ENCODE measurements around the gene CNN1. TPM values are rescaled to one million over a fixed set of nuclear protein-coding genes. Genes with fewer than 3 reads are reported as not detected.

CNN1 gene
- total and polyA plus RNA-seq, 2 of the 13 experiments (the other 11 are each of a cell fraction or from before 2014, with no cell fraction given): 0.70 to 1.1 TPM

DNA sequence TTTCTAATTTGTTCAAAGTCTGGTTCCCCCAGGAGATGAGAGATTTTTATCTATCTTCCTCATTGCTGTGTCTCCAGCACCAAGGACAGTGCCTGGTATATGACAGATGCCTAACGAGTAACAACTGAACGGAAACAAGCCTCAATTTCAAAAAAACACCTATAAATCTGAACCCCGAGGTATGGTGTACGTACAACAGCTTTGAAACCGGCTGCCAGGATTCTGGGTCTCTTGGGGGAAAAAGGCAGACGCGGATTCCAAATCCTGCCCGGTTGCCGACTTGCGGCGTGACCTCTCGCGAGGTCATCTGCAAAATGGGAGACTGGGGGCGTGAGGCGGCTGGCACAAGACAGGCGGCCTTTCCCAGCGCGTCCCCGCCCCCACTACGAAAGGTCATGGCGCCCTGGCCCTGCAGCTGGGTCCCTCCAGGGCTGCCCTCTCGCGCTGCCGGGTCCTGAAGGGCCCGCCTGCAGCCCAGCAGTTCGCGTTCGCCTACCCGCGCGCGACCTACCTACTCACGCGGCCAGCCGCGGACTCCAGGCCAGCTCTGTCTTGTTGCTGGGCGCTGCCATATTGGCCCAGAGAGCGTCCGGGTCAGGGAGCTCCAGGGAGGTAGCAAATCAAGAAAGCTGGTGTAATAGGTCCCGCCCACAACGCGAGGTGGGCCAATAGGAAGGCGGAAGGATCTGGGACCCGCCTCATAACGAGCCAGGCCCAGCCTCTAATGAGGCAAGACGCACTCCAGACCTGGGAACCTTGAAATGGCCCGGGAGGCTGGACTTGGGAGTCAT, 9.9 kb upstream of the CNN1 start, which contains the start of gene ECSIT (continued):
- TF ChIP-seq, protein P1, sequence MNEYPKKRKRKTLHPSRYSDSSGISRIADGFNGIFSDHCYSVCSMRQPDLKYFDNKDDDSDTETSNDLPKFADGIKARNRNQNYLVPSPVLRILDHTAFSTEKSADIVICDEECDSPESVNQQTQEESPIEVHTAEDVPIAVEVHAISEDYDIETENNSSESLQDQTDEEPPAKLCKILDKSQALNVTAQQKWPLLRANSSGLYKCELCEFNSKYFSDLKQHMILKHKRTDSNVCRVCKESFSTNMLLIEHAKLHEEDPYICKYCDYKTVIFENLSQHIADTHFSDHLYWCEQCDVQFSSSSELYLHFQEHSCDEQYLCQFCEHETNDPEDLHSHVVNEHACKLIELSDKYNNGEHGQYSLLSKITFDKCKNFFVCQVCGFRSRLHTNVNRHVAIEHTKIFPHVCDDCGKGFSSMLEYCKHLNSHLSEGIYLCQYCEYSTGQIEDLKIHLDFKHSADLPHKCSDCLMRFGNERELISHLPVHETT (CRISPR knock-in tag; conservative IDR thresholded peaks at IDR 0.05): peak; percentile 87
- TF ChIP-seq ZNF18 (CRISPR knock-in tag; IDR thresholded peaks at IDR 0.05; ENCODE audit: insufficient replicate concordance) (peak; percentile 60), NRL (CRISPR knock-in tag; IDR thresholded peaks at IDR 0.05; ENCODE audit: borderline replicate concordance) (peak; percentile 94), SKI (IDR thresholded peaks at IDR 0.05; ENCODE audit: partially characterized antibody) (peak; percentile 53), CENPX (CRISPR knock-in tag; IDR thresholded peaks at IDR 0.05) (no peak), ZFP37 (CRISPR knock-in tag; IDR thresholded peaks at IDR 0.05; ENCODE audit: borderline replicate concordance) (no peak), IRF9 (CRISPR knock-in tag; IDR thresholded peaks at IDR 0.05; ENCODE audit: borderline replicate concordance) (no peak), ZNF788 (CRISPR knock-in tag; IDR thresholded peaks at IDR 0.05; ENCODE audit: borderline replicate concordance) (peak; percentile 93), TEAD2 (CRISPR knock-in tag; IDR thresholded peaks at IDR 0.05) (no peak), RFX5 (IDR thresholded peaks at IDR 0.05; ENCODE audit: low read depth, low read length) (peak; percentile 44; the same call in 1 of the 2 replicates), ZNF20 (CRISPR knock-in tag; IDR thresholded peaks at IDR 0.05) (no peak), MAZ (IDR thresholded peaks at IDR 0.05; ENCODE audit: borderline replicate concordance, low read depth, low read length) (no peak), MAZ (CRISPR knock-in tag; IDR thresholded peaks at IDR 0.05; ENCODE audit: low read depth) (peak; percentile 93), NAIF1 (CRISPR knock-in tag; IDR thresholded peaks at IDR 0.05; ENCODE audit: borderline replicate concordance) (0 out of 2 replicates have a peak, but pooled peaks have one; percentile 60), NCOA1 (CRISPR knock-in tag; IDR thresholded peaks at IDR 0.05) (no peak), TSC22D2 (CRISPR knock-in tag; IDR thresholded peaks at IDR 0.05; ENCODE audit: borderline replicate concordance) (no peak), NR3C1 (CRISPR knock-in tag; IDR thresholded peaks at IDR 0.05) (no peak), ZBTB2 (CRISPR knock-in tag; IDR thresholded peaks at IDR 0.05; ENCODE audit: low read depth) (0 out of 2 replicates have a peak, but pooled peaks have one; percentile 37), ATM (IDR thresholded peaks at IDR 0.05; ENCODE audit: borderline replicate concordance) (no peak)
- TF ChIP-seq, protein P2, sequence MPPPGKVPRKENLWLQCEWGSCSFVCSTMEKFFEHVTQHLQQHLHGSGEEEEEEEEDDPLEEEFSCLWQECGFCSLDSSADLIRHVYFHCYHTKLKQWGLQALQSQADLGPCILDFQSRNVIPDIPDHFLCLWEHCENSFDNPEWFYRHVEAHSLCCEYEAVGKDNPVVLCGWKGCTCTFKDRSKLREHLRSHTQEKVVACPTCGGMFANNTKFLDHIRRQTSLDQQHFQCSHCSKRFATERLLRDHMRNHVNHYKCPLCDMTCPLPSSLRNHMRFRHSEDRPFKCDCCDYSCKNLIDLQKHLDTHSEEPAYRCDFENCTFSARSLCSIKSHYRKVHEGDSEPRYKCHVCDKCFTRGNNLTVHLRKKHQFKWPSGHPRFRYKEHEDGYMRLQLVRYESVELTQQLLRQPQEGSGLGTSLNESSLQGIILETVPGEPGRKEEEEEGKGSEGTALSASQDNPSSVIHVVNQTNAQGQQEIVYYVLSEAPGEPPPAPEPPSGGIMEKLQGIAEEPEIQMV (CRISPR knock-in tag; IDR thresholded peaks at IDR 0.05; ENCODE audit: low read depth): peak; percentile 86; the same call in 1 of the 2 replicates

Data from HepG2 (cell line).